ENCODE data around the gene RHCG. TPM values are rescaled to one million over a fixed set of nuclear protein-coding genes. Genes with fewer than 3 reads are reported as not detected.

Gene RHCG
- total and polyA plus RNA-seq, 7 donors: 0.30 to 0.66 (median 0.43) TPM; not detected in 3

DNA sequence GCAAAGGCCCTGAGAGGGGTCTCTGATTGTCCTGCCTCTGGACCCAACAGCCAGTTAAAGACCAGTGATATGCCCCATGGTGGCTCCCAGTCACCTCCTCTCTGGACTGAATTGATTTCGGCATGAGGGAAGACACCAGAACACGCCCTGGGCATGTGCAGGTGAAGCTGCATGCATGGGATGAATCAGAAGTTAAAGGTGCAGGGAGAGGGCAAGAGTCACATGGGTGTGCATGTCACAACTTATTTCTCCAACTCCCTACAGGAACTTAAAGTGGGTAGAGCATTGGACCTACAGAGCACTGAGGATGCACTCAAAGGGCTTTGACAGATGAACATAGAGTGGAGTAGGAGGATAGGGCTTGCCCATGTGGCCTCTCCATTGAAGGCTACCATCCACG, 16.9 kb upstream of the RHCG start:
- Histone ChIP-seq H3K4me3 (no peak overlapping the region), H3K27ac (no peak overlapping the region), H3K9me3 (no peaks in the 10 kb centered on the region), H3K27me3 (ENCODE audit: insufficient read depth in 3 of 3, low read length in 2 of 3) (peaks cover 9 to 15% (median 11%) of the 10 kb centered on the region in 3 donors), H3K36me3 (ENCODE audit: insufficient read depth in 1 of 2, low read depth in 1 of 2) (no peaks in the 10 kb centered on the region), H3K4me1 (no peaks in the 10 kb centered on the region)
- DNase-seq: no peak
- intact Hi-C loops (cut with DNase I): no loop called here
- ATAC-seq: no peak
- TF ChIP-seq, protein P1, sequence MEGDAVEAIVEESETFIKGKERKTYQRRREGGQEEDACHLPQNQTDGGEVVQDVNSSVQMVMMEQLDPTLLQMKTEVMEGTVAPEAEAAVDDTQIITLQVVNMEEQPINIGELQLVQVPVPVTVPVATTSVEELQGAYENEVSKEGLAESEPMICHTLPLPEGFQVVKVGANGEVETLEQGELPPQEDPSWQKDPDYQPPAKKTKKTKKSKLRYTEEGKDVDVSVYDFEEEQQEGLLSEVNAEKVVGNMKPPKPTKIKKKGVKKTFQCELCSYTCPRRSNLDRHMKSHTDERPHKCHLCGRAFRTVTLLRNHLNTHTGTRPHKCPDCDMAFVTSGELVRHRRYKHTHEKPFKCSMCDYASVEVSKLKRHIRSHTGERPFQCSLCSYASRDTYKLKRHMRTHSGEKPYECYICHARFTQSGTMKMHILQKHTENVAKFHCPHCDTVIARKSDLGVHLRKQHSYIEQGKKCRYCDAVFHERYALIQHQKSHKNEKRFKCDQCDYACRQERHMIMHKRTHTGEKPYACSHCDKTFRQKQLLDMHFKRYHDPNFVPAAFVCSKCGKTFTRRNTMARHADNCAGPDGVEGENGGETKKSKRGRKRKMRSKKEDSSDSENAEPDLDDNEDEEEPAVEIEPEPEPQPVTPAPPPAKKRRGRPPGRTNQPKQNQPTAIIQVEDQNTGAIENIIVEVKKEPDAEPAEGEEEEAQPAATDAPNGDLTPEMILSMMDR (IDR thresholded peaks at IDR 0.05): no peak
- WGBS, 3 donors: 50 to 79% (median 74%) methylated on average over 3 of the region's 3 CpGs

DNA sequence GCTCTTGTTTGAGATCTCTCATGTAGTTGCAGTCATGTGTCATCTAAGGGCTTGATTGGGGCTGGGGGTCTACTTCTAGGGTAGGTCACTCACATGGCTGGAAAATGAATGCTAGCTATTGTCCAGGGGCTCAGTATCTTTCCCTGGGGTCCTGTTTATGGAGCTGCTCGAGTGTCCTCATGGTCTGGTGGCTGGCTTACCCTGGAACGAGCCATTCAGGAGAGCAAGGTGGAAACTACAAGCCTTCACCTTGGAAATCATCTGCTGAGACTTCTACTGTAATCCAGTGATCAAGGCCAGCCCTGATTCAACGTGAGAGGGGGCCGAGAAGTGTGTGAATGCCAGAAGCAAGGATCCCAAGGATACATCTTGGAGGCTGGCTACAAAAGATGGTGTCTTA, 16.2 kb upstream of the RHCG start:
- Histone ChIP-seq H3K27ac (no peak overlapping the region), H3K9me3 (no peaks in the 10 kb centered on the region), H3K4me3 (no peak overlapping the region), H3K4me1 (no peaks in the 10 kb centered on the region), H3K27me3 (ENCODE audit: insufficient read depth in 3 of 3, low read length in 2 of 3) (peaks cover 9 to 15% (median 11%) of the 10 kb centered on the region in 3 donors), H3K36me3 (ENCODE audit: insufficient read depth in 1 of 2, low read depth in 1 of 2) (no peaks in the 10 kb centered on the region)
- DNase-seq (no peak), ATAC-seq (no peak)
- WGBS, 3 donors: 52 to 64% (median 57%) methylated on average over 4 of the region's 4 CpGs
- intact Hi-C loops (cut with DNase I): no loop called here
- TF ChIP-seq, protein P1 (IDR thresholded peaks at IDR 0.05): no peak

DNA sequence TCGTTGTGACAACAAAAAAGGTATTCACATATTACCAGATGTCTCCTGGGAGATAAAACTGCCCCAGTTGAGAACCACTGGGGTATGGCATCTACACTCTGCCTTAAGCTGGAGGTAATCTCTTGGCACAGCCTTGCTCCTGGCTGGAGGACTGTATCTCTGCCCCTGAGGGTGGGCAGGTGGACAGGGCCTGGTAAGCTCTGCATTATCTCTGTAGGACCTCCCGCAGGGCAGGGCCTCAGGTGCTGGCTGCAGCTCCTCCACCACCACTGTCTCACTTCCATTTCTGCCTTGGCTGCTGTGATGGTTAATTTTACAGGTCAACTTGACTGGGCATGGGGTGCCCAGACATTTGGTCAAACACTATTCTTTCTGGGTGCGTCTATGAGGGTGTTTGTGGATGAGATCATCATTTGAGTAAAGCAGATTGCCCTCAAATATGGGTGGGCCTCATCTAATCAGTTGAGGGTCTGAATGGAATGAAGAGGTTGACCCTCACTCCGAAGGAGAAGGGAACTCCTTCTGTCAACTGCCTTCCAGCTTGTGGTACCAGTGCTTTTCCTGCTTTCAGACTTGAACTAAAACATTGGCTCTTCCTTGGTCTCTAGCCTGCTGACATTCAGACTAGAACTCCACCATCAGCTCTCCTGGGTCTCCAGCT, 9.8 kb upstream of the RHCG start:
- Histone ChIP-seq H3K4me3 (no peak overlapping the region), H3K27ac (no peak overlapping the region), H3K4me1 (no peaks in the 10 kb centered on the region), H3K27me3 (ENCODE audit: insufficient read depth in 3 of 3, low read length in 2 of 3) (peaks cover 0 to 4% (median 4%) of the 10 kb centered on the region in 3 donors), H3K36me3 (ENCODE audit: insufficient read depth in 1 of 2, low read depth in 1 of 2) (no peaks in the 10 kb centered on the region), H3K9me3 (no peaks in the 10 kb centered on the region)
- 76 to 81% (median 80%) methylated on average over 4 of the region's 4 CpGs for WGBS, 3 donors
- ATAC-seq (no peak), DNase-seq (no peak)
- intact Hi-C loops (cut with DNase I): no loop called here
- TF ChIP-seq, protein P1 (IDR thresholded peaks at IDR 0.05): no peak

DNA sequence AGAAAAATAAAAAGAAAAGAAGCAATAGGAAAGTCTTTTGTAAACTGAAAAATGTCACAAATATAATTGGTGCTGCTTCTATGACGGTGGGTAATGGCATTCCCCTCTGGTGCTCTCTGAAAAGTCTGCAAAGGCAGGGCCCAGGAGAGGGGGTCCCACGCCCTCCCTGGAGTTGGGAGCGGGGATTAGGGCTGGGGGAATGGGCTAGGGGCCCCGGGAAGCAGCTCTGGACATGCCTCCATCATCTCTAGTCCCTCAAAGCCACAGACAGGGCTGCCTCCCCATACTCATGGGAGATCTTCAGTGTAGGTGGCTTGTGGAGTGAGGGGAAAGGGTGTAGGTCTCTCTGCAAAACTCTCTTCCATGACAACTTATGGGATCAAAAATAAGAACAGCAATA, 7.8 kb upstream of the RHCG start:
- no peak for DNase-seq
- WGBS, 3 donors: 47 to 59% (median 56%) methylated on average over 4 of the region's 4 CpGs
- ATAC-seq: no peak
- Histone ChIP-seq H3K4me3 (no peak overlapping the region), H3K27me3 (ENCODE audit: insufficient read depth in 3 of 3, low read length in 2 of 3) (peaks cover 0 to 18% (median 10%) of the 10 kb centered on the region in 3 donors), H3K4me1 (no peaks in the 10 kb centered on the region), H3K9me3 (no peaks in the 10 kb centered on the region), H3K27ac (no peak overlapping the region), H3K36me3 (ENCODE audit: insufficient read depth in 1 of 2, low read depth in 1 of 2) (no peaks in the 10 kb centered on the region)
- TF ChIP-seq, protein P1 (IDR thresholded peaks at IDR 0.05): no peak
- intact Hi-C loops (cut with DNase I): no loop called here

Data from psoas muscle (tissue), 8 donors.